ENCODE measurements around the gene SEMA3E. TPM values are rescaled to one million over a fixed set of nuclear protein-coding genes. Genes with fewer than 3 reads are reported as not detected.

SEMA3E gene
- total RNA-seq, 1 experiment from 2014 or later, result 3.6 TPM

DNA sequence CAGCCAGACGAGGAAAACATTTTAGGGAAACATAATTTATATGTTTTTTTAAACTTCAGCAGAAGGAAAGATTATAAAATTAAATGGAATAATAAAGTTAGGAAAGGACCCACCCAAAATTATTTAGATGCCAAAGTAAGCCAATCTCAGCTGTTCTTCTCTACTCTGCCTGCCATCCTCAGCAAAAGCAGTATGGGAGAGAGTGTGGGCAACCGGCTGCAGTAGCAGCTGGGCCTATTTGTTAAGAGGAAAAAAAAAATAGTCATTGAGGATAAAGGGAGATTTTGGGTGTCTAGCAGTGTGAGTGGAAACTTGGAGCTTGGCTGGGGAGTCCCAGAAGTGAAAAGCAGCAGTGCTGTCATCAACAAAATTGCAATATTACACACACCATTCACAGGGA lies 15.4 kb downstream of the SEMA3E start:
- TF ChIP-seq EZH2phosphoT487 (IDR thresholded peaks at IDR 0.05; ENCODE audit: borderline replicate concordance, low read length), result no peak
- TF ChIP-seq, protein P1, sequence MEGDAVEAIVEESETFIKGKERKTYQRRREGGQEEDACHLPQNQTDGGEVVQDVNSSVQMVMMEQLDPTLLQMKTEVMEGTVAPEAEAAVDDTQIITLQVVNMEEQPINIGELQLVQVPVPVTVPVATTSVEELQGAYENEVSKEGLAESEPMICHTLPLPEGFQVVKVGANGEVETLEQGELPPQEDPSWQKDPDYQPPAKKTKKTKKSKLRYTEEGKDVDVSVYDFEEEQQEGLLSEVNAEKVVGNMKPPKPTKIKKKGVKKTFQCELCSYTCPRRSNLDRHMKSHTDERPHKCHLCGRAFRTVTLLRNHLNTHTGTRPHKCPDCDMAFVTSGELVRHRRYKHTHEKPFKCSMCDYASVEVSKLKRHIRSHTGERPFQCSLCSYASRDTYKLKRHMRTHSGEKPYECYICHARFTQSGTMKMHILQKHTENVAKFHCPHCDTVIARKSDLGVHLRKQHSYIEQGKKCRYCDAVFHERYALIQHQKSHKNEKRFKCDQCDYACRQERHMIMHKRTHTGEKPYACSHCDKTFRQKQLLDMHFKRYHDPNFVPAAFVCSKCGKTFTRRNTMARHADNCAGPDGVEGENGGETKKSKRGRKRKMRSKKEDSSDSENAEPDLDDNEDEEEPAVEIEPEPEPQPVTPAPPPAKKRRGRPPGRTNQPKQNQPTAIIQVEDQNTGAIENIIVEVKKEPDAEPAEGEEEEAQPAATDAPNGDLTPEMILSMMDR (conservative IDR thresholded peaks at IDR 0.05; ENCODE audit: low read depth, low read length), result no peak
- no peak for TF ChIP-seq EZH2 (IDR thresholded peaks at IDR 0.05; ENCODE audit: low read length, unreplicated experiment)
- Histone ChIP-seq H2AFZ (ENCODE audit: low read length) (no peak overlapping the region), H3K36me3 (ENCODE audit: low read depth, low read length) (no peaks in the 10 kb centered on the region), H3K9me3 (ENCODE audit: low read length) (no peaks in the 10 kb centered on the region), H3K9ac (ENCODE audit: low read length) (no peak overlapping the region), H3K79me2 (ENCODE audit: low read length) (no peaks in the 10 kb centered on the region), H4K20me1 (ENCODE audit: low read length) (no peaks in the 10 kb centered on the region), H3K27ac (ENCODE audit: low read length) (no peak overlapping the region), H3K9me2 (replicated peaks; ENCODE audit: low read length) (no peaks in the 10 kb centered on the region), H3K4me2 (ENCODE audit: low read length) (no peak overlapping the region), H3F3A (ENCODE audit: low read length, unreplicated experiment) (no peaks in the 10 kb centered on the region), H3K4me3 (ENCODE audit: low read length) (no peak overlapping the region), H3K4me1 (ENCODE audit: insufficient read depth, low read length) (no peaks in the 10 kb centered on the region), H3K27me3 (ENCODE audit: low read length) (no peaks in the 10 kb centered on the region)
- intact Hi-C loops (cut with micrococcal nuclease), result no loop called here
- DNase-seq (no peak), ATAC-seq (no peak)
- POLR2A ChIA-PET (ENCODE audit: unreplicated experiment), result no interaction called here
- CTCF ChIA-PET, result interaction anchor here (0.6 kb wide), 1 partner anchor 15 kb away, joined by 4 read pairs; no protein-coding TSS in a partner anchor
- BruUV-seq (replicated peaks), result no TSS peak

DNA sequence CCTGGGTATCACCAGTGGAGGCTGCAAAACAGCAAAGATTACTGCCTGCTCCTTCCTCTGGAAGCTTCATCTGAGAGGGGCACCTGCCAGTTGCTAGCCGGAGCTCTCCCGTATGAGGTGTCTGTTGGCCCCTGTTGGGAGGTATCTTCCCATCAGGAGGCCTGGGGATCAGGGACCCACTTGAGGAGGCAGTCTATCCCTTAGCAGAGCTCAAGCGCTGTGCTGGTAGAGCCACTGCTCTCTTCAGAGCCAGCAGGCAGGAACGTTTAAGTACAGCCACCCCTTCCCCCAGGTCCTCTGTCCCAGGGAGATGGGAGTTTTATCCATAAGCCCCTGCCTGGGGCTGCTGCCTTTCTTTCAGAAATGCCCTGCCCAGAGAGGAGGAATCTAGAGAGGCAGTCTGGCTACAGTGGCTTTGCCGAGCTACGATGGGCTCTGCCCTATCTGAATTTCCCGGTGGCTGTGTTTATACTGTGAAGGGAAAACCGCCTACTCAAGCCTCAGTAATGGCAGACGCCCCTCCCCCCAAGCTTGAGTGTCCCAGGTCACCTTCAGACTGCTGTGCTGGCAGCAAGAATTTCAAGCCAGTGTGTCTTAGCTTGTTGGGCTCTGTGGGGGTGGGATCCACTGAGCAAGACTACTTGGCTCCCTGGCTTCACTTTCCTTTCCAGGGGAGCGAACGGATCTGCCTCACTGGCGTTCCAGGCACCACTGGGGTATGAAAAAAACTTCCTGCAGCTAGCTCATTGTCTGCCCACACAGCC lies 19.6 kb downstream of the SEMA3E start:
- no peaks in the 10 kb centered on the region for H3K9me3 ChIP-seq (ENCODE audit: low read length)
- no peaks in the 10 kb centered on the region for H3K36me3 ChIP-seq (ENCODE audit: low read depth, low read length)
- POLR2A ChIA-PET (ENCODE audit: unreplicated experiment), result no interaction called here
- no peaks in the 10 kb centered on the region for H3K79me2 ChIP-seq (ENCODE audit: low read length)
- H3K4me2 ChIP-seq (ENCODE audit: low read length), result no peak overlapping the region
- H3K27me3 ChIP-seq (ENCODE audit: low read length), result no peaks in the 10 kb centered on the region
- no peaks in the 10 kb centered on the region for H3F3A ChIP-seq (ENCODE audit: low read length, unreplicated experiment)
- no TSS peak for BruUV-seq (replicated peaks)
- no peaks in the 10 kb centered on the region for H4K20me1 ChIP-seq (ENCODE audit: low read length)
- H3K9ac ChIP-seq (ENCODE audit: low read length), result no peak overlapping the region
- H2AFZ ChIP-seq (ENCODE audit: low read length), result no peak overlapping the region
- ATAC-seq (no peak), DNase-seq (no peak)
- H3K4me3 ChIP-seq (ENCODE audit: low read length), result no peak overlapping the region
- TF ChIP-seq EZH2phosphoT487 (IDR thresholded peaks at IDR 0.05; ENCODE audit: borderline replicate concordance, low read length) (no peak), EZH2 (IDR thresholded peaks at IDR 0.05; ENCODE audit: low read length, unreplicated experiment) (no peak)
- TF ChIP-seq, protein P1 (conservative IDR thresholded peaks at IDR 0.05; ENCODE audit: low read depth, low read length), result no peak
- no peak overlapping the region for H3K27ac ChIP-seq (ENCODE audit: low read length)
- H3K9me2 ChIP-seq (replicated peaks; ENCODE audit: low read length), result no peaks in the 10 kb centered on the region
- H3K4me1 ChIP-seq (ENCODE audit: insufficient read depth, low read length), result no peaks in the 10 kb centered on the region
- intact Hi-C loops (cut with micrococcal nuclease), result no loop called here
- CTCF ChIA-PET, result no interaction called here

DNA sequence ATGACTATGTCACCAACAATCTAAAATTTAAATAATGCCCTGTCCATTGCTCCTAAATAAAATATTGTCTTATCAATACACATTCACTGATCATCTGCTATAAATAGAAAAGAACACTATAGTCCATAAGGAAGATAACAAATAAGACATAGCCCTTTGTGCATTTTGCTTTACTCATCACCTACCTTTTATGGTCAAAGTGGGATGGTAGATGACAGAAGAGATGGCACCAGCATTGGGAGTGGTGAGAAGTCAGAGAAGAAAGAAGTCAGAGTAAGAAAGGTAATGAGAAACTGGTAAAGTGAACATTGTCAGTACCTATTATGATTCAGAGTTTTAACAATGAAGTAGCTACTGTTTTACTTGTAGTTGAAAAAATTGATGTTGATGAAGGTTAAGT lies 31.1 kb downstream of the SEMA3E start:
- no peaks in the 10 kb centered on the region for H3K9me2 ChIP-seq (replicated peaks; ENCODE audit: low read length)
- no peak overlapping the region for H3K4me3 ChIP-seq (ENCODE audit: low read length)
- TF ChIP-seq, protein P1 (conservative IDR thresholded peaks at IDR 0.05; ENCODE audit: low read depth, low read length), result no peak
- intact Hi-C loops (cut with micrococcal nuclease), result no loop called here
- ChIA-PET CTCF (no interaction called here), POLR2A (ENCODE audit: unreplicated experiment) (interaction anchor here (0.5 kb wide), 1 partner anchor 270 kb away, joined by 4 read pairs; no protein-coding TSS in a partner anchor)
- H3K27me3 ChIP-seq (ENCODE audit: low read length), result no peaks in the 10 kb centered on the region
- no peaks in the 10 kb centered on the region for H3K36me3 ChIP-seq (ENCODE audit: low read depth, low read length)
- DNase-seq (no peak), ATAC-seq (no peak)
- H3K79me2 ChIP-seq (ENCODE audit: low read length), result no peaks in the 10 kb centered on the region
- H3K9ac ChIP-seq (ENCODE audit: low read length), result no peak overlapping the region
- H4K20me1 ChIP-seq (ENCODE audit: low read length), result no peaks in the 10 kb centered on the region
- no peak overlapping the region for H3K27ac ChIP-seq (ENCODE audit: low read length)
- no peaks in the 10 kb centered on the region for H3K4me1 ChIP-seq (ENCODE audit: insufficient read depth, low read length)
- no peaks in the 10 kb centered on the region for H3K9me3 ChIP-seq (ENCODE audit: low read length)
- H3K4me2 ChIP-seq (ENCODE audit: low read length), result no peak overlapping the region
- H3F3A ChIP-seq (ENCODE audit: low read length, unreplicated experiment), result no peaks in the 10 kb centered on the region
- BruUV-seq (replicated peaks), result no TSS peak
- H2AFZ ChIP-seq (ENCODE audit: low read length), result no peak overlapping the region

Measured in PC-3 (cell line).